Activated gamma-delta T cell (primary cell): Measurements from ENCODE around the gene CBY2.
"Not testable (repeated sequence)": the region's sequence is repeated elsewhere in the genome, so short reads cannot be mapped to it uniquely, and the experiment has no call there.

Source experiments
- DNase-seq: peaks from one replicate; lab custom pipeline; 2025; lab: John Stamatoyannopoulos, UW

CBY2 gene

DNA sequence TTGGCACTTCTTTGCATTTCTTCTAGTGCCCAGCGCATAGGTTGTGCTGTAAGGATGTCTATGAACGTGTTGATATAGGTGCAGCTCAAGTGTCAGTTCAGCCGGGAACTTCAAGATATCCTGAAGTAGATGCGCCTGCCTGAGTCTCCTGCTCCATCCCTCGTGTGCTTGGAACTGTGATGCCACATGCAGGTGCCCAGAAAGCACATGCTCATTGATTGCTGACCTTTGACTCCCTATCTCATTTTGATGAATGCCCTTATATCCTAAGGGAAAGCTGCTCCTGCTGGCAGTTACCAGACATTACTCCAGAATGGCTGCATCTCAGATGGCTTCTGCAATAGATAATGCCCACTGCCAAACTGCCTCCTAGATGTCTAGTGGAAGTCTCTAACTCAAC, 40.9 kb downstream of the CBY2 start:
- DNase-seq = no peak

DNA sequence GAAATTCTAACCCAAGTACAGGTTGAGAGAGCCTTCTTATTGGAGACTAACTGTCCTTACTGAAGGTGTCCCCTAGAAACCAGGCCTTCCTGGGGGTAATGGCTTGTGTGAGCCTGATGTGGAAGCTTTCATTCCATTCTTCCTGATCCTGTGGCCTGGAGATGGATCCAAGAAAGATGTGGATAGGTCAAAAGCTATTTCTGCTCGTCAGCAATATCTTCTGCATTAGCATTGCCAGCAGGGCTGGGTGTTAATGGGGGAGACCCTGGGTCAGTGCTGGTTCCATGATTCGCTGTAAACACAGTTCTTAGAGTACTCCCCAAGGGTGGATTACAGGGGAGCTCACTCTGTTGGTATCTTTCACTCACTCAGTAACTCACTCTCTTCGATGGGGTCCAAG, 42.9 kb downstream of the CBY2 start:
- DNase-seq = no peak

DNA sequence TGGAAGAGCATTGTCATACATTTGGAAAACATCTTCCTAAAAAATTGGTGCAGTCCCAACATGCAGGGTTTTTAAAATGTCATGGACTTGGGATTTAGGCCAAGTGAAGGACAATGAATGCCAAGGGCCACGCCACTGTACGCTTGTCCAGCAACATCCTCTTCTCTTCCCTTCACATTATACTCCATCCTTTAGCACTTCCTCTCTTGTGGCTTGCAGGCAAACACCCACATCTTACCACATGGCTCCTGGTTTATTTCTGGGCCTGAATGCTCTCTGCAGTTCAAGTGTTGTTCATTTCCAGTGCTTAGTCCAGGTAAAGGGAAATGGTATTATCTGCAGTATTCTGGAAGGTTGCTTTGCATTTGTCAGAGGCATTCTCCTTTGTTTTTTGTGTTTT, 45.0 kb downstream of the CBY2 start:
- DNase-seq = no peak

DNA sequence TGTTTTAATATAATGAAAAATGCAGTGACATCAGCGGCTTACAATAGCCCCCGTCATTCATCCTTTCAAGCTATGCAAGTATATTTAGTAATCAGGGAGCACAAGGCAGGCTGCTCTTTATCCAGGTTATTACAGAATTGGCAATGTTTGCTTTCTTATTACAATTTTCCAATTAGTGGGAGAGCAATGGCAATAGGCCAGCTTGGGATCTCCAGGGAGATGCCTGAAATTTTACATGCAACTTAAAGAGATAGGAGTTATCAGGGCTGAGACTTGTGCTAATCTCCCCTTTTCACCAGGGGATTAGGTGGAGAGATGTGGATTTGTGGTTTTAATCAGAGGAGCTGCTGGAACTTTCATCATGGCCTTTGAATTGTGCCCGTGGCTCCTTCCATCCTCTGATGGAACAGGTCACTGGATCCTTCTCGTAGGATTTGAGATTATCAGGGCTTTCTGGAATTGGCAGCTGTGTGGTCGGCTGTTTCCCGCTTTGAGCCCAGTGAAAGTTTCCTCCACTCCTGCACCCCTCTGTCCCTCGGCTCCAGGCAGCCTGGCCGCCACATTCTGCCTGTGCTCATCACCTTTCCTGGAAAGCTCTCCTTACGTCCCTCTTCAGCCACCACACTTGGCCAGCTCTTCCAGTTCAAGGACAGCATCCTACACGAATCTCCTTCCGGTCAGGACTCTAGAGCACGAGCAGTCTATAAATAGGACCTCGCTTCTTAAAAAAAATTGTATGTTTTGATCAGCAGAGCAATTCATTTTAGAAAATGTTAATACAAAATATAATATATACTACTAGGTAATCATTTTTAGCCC, 47.0 kb downstream of the CBY2 start:
- no peak for DNase-seq

DNA sequence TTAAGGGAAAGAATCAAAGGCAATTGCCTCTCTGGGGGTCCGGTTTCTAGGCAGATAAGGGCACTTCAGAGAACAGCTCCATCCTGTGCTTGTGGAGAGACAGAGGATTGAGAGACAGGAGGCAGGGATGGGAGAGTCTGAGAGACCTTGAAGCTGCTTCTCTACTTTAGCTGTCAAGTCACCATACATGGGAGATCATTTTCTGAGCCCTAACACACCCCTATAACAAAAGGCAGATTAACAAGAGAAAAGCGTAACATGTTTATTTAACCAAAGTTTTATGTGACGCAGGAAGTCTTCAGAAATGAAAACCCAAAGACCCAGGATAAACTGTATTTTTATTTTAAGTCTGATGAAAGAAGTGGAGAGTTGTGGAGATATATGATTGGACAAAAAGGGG, 48.4 kb downstream of the CBY2 start:
- DNase-seq = no peak

DNA sequence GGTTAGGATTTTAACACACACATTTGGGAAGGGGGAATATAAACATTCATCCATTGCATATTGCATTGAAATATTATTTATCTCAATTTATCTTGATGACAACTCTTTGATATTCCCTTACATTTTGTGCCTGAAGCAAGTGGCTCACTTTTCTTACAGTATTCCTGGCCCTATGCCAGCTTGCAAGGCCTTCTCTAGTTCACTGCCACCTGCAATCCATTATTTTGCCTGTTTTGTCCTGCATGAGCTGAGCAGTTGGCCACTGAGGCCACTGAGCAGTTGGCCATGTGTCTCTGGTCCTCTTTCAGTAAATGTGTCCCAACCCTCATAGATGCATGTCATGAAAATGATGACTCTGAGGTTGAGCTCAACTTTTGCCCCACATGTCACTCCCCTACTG, 49.8 kb downstream of the CBY2 start:
- DNase-seq = no peak

DNA sequence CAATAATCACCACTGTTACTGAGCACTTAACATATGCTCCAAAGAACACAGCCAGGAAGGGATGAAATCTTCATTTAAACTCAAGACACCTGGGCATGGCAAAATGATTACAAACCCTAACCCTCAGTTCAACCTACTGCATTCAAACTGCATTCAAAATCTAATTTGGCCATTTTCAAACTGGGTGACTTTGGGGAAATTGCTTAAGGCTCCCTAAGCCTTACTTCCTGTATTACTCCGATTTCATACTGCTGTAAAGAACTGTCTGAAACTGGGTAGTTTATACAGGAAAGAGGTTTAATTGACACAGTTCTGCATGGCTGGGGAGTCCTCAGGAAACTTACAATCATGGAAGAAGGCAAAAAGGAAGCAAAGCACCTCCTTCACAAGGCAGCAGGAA, 50.4 kb downstream of the CBY2 start:
- no peak for DNase-seq

DNA sequence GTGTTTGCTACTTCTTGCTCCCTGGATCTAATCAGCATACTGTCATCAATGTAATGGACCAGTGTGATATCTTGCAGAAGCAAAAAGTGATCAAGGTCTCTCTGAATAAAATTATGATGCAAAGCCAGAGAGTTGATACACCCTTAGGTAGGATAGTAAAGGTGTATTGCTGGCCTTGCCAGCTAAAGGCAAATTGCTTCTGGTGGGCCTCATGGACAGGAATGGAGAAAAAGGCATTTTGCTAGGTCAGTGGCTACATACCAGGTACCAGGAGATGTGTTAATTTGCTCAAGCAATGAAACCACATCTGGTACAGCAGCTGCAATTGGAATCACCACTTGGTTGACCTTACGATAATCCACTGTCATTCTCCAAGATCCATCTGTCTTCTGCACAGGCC, 54.4 kb downstream of the CBY2 start:
- DNase-seq = not testable (repeated sequence)

DNA sequence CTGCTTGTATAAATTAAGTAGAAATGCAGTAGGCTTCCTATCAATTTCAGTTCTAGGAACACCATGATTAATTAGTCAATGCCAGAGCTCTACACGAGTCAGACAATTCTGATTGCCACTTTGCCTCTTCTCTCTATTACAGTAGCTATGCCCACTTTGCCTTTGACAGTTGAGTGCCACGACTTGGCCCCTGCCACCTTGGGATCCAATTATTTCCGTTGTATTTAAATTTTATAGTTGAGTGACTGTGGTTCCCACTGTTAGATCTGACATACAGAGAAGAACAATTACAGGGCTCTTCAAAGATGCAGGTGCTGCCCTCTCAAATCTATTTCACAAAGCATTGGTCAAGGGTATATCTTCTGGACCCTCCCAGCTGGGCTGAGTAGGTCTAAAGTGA, 55.5 kb downstream of the CBY2 start:
- not testable (repeated sequence) for DNase-seq

DNA sequence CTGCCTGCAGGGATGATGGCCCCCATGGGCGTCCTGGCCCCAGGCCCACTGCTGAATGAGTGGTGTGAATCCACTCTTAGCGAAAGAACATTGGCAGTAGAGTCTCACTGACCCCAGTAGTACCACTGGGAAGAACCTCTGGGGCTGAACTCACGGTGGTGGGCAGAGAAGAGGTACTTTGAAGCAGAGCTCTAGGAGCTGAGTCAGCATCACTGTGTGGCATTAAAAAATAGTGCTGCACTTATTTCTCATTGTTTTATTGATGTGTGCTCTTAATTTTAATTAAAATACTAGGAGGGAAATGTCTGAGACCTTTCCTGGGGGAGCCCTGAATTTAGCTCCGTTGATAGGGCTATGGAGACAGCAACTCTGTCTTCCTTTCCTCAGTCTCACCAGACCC, 61.3 kb downstream of the CBY2 start:
- no peak for DNase-seq
